H4 (cell line): ENCODE measurements around the gene BRD3OS. TPM values are rescaled to one million over a fixed set of nuclear protein-coding genes. Genes with fewer than 3 reads are reported as not detected.

Source experiments
- DNase-seq: peaks from one replicate; pipeline ENCODE4 v3.0.0-alpha.2; 2015; ENCODE audit warnings: low spot score
- total RNA-seq: library from RNA; depleted of rRNA; stranded (reverse); fragments of >200 nt; shearing (Covaris generic); gene quantifications from 2 replicates; pipeline ENCODE4 v1.2.3, GENCODE V29; 2014

Gene BRD3OS
- total RNA-seq, 1 experiment from 2014 or later, result 23.1 TPM

GRCh38 chr9:134004881-134005280 is 20.4 kb upstream of the BRD3OS start:
- no peak for DNase-seq

DNA sequence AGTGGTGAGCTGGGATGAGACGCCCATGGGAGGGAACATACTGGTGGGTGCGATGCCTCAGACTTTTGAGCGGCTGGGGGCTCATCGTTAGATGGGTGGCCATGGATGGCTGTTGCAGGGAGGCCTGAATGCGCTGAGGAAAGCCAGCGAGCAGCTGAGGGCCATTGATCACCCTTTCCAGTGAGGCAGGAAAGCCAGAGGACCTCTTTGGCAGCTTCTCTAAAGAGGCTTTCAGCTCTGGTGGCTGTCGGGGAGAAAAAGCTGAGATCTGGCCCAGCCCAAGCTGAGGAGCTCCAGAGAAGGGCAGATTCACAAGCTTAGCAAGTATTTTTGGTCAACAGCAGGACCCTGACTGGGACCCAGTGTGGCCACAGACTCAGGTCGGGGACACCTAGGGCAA is 19.9 kb upstream of the BRD3OS start:
- no peak for DNase-seq

DNA sequence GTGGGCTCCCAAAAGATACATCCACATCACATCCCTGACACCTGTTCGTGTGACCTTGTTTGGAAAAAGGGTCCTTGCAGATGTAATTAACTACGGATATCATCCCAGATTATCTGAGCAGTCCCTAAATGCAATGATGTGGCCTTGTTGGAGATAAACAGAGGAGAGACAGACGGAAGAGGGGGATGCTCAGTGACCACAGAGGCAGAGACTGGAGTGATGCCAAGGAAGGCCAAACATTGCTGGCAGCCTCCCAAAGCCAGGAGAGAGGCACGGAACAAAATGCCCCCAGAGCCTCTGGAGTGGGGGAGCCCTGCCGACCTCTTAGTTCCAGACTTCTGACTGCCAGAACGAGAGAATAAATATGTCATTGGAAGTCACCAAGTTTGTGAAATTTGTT is 18.1 kb upstream of the BRD3OS start:
- no peak for DNase-seq

GRCh38 chr9:134007571-134007970 is 17.7 kb upstream of the BRD3OS start:
- DNase-seq, result no peak

DNA sequence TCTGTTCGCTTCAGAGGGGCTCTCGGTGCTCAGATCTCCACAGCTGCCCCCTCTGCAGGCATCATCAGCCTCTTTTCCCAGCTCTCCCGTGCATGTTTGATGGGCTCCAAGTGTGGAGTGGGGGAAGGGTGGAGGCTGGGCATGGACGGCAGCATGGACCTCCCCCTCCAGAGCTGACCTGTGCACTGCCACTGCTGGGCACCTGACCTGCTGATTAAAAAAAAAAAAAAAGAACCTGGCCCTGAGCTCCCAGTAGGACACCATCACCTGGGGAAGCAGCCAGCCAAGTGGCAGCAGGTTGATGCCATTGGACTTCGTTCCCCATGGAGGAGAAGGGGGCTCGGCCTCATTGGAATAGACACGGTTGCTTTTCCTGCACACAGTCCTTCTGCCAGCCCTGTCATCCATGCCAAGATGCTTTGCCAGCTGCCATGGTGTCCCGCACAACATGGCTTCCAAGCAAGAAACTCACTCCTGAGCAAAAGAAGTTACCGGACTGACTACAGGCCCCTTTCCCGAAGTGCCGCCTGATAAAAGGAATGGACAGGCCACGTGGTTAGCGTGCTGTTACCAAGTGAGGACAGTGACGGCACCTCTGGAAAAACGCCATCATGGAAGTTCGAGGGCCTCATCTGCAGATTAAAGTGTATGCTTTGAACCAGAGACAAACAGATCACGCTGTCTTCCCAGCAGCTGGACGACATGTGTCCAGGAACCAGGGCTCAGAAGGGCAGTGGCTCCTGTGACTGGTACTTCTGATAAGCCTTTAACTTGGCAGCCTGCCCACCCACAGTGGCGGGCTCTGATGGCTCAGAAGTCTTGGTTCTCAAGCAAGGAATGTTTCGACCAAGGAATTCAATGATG is 14.7 kb upstream of the BRD3OS start:
- DNase-seq, result peak; percentile 38

- no peak for DNase-seq
These were observed 13.9 kb upstream of the BRD3OS start for GRCh38 chr9:134011401-134011800.

- DNase-seq, result no peak
These were observed 10.3 kb upstream of the BRD3OS start for GRCh38 chr9:134014946-134015345.

DNA sequence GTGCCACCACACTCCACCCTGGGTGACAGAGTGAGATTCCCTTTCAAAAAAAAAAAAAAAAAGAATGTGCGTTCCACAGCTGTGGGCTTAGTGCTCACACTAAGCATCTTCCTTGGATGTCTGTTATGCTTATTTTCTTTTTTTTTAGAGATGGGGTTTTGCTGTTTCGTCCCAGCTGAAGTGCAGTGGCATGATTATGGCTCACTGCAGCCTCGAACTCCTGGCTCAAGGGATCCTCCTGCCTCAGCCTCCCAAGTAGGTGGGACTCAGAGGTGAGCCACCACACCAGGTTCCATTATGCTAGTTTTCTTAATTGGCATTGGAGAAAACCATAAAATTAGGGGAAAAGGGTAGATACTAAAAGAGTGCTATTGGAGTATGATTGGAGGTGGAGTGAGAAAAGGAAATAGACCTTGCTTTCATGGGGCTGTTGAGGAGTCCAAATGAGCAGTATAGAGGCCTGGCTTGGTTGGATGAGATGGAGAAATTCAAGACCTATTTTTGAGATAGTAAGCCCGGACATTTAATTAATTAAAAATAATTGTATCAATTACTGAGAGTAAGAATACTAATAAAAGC is 978 bp upstream of the BRD3OS start:
- no peak for DNase-seq

DNA sequence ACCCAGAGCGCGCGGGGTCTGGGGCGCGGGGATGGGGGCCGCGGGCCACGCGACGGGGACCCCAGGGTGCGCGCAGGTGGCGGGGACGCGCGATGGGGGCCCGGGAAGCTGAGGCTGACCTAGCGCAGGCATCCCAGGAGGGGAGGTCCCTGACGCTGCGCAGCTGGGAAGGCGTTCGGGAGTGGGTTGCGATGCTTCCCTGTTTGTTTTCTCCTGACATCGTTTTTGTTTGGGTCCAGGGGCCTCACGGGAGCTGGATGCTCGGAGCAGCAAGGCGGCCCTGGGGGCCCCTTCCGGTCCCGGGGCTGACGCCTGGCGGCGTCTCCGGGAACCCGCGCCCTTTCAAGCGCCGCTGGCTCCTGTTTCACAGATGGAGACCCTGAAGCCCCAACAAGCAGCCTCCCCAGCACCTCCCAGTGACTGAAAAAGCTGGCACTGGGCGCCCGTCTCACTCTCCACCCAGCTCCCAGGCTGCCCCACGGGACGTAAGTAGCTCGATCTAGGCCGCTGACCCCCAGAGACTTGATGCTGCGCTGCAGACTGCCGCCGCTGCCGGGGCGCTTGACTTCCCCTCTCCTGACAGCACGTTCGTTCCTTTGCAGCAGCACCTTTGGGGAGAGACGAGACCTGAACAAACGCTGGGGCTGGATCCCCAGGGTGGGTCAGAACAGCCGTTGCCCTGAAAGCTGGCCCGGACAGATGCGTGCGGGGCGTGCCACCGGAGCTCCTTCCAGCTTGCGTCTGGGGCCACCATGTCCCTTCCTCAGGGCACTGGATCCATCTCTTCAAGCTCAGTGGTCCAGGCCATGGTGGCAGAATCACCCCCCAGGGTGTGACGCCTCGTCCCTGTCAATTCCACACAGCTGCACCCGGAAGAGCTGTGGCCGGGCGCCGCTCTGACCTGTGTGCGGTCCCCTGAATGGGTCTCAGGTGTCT is 593 bp downstream of the BRD3OS start:
- DNase-seq, result no peak

GRCh38 chr9:134026581-134026980 is 1.3 kb downstream of the BRD3OS start:
- DNase-seq, result no peak

DNA sequence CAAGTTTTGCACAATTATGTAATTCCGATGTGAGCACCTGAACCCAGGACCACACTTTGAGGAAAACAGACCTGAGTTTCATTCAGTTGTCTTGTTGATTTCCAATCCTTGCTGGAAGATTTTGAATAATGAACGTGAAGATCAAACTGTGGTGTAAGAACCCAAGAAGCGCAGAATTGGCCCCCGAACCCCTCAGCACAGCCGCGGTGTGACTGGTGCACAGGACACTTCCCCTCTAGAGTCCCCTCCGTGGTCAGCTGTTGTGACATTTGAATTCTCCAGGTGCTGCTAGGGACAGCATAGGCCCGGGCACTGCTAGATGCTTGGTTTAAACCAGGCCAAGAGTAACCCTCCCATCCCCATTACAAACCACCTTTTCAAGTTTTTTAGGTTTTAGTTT is 1.7 kb downstream of the BRD3OS start:
- DNase-seq, result no peak

GRCh38 chr9:134027561-134027960 is 2.3 kb downstream of the BRD3OS start:
- no peak for DNase-seq

GRCh38 chr9:134028076-134028475 is 2.8 kb downstream of the BRD3OS start:
- DNase-seq, result no peak

GRCh38 chr9:134028575-134029247 is 3.4 kb downstream of the BRD3OS start:
- no peak for DNase-seq

- DNase-seq, result no peak
These were observed 4.3 kb downstream of the BRD3OS start for GRCh38 chr9:134029248-134030226.

- no peak for DNase-seq
These were observed 5.7 kb downstream of the BRD3OS start for GRCh38 chr9:134030821-134031470.

DNA sequence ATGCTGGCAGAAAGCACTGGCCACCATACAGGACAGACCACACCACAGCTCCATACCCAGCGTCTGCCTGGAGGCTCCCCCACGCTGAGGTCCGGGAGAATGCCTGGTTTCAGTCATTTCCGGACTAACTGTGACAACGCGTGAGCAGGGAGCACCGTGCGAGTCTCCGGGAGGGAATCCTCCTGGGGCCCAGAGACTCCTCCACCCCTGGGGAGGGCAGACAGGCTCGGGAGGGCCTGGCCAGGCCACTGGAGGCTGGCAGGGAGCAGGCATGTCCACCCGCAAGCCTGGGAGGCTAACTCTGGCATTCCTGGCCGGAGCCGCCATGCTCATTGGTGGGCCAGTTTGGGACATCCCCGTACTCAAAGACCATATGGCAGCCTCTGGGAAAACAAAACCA is 6.5 kb downstream of the BRD3OS start:
- DNase-seq, result no peak

DNA sequence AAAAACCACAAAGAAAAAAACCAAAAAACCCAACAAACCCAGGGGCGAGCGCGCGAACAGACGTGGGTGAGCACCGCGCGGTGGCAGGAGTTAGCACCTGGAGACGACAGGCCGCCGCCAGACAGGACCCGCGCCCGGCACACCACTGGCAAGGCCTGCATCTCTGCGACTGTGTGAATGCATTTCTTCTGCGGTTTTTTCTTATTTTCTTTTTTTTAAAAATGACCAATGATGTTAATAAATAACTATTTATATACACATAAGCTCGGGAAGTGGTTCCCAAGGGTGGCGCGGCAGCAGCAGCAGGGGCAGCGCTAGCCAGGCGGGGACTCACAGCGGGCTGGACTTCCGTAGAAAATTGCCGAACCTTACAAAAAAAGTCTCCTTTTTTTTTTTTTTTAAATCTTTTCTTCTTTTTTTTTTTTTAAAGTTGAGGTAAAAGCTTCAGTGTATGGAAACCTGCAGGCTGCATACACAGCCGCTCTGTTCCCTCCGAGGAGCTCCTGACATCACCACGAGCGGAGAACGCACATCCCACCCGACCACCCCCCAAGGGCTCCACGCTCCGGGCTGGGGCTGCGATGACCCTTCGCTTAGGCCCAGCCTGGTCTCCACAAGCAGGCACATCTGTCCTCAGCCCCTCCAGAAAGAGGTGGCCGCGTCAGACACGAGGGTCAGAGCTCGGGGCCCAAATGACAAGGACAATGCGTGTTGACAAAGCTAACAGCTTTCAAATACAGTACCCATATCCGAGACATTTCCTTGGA is 7.4 kb downstream of the BRD3OS start:
- DNase-seq, result no peak

DNA sequence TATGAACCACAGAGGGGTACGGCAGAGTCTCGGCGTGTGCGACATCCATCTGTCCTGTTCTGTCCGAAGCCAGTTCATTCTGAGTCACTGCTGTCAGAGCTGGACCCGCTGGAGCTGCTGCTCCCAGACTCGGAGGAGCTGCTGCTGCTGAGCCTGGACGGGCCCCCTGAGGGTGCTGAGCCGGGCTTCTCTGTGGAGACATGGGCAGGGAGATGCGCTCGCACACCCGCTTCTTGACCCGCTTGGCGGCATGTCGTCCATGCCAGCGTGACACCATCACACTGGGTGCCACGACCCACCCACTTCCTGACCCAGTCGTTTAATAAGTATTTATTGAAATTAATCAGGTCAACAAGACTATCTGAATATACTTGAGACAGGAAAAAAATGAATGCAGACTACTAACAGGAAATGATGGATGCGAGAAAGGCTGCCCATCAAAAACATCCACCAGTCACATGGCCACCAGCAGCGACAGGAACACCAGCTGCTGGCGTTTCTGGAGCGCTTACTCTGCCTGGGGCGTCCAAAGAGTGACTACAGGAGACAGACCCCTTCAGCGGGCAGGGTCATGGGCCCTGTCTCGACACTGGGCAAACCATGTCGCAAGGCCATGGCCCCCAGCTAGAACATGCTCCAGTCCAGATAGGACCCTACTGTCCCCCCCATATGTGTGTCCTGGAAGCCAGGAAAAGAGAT is 8.4 kb downstream of the BRD3OS start:
- DNase-seq, result no peak
